ENCODE measurements around the gene USP47.

- TF ChIP-seq, protein P1, sequence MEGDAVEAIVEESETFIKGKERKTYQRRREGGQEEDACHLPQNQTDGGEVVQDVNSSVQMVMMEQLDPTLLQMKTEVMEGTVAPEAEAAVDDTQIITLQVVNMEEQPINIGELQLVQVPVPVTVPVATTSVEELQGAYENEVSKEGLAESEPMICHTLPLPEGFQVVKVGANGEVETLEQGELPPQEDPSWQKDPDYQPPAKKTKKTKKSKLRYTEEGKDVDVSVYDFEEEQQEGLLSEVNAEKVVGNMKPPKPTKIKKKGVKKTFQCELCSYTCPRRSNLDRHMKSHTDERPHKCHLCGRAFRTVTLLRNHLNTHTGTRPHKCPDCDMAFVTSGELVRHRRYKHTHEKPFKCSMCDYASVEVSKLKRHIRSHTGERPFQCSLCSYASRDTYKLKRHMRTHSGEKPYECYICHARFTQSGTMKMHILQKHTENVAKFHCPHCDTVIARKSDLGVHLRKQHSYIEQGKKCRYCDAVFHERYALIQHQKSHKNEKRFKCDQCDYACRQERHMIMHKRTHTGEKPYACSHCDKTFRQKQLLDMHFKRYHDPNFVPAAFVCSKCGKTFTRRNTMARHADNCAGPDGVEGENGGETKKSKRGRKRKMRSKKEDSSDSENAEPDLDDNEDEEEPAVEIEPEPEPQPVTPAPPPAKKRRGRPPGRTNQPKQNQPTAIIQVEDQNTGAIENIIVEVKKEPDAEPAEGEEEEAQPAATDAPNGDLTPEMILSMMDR (IDR thresholded peaks at IDR 0.05), result no peak
- TF ChIP-seq ZFX (IDR thresholded peaks at IDR 0.05; ENCODE audit: borderline replicate concordance), result no peak
Observed at GRCh38 chr11:11973361-11973800, 131.6 kb downstream of the USP47 start.

Data from 22Rv1 (cell line).